CD4-positive, alpha-beta T cell treated with Interleukin-2 at 100 ng/mL for 4 hours (primary cell): ENCODE data around the gene TMA7.

ENCODE experiments used
- DNase-seq: peaks from one replicate; pipeline ENCODE4 v3.0.0-alpha.2; 2020; ENCODE audit warnings: low spot score

Gene TMA7

GRCh38 chr3:48409291-48410201 lies 30.5 kb upstream of the TMA7 start:
- DNase-seq = no peak

- DNase-seq = no peak
Measured at GRCh38 chr3:48410205-48411040, 29.6 kb upstream of the TMA7 start.

- no peak for DNase-seq
Measured at GRCh38 chr3:48411041-48411588, 28.9 kb upstream of the TMA7 start.

GRCh38 chr3:48411606-48412374 lies 28.3 kb upstream of the TMA7 start:
- no peak for DNase-seq

GRCh38 chr3:48412375-48413001 lies 27.6 kb upstream of the TMA7 start:
- DNase-seq = no peak

- no peak for DNase-seq
Measured at GRCh38 chr3:48413086-48413485, 27.0 kb upstream of the TMA7 start.

- no peak for DNase-seq
Measured at GRCh38 chr3:48413611-48414010, 26.4 kb upstream of the TMA7 start.

GRCh38 chr3:48414376-48415250 lies 25.4 kb upstream of the TMA7 start:
- DNase-seq = no peak

- DNase-seq = no peak
Measured at GRCh38 chr3:48415251-48415953, 24.7 kb upstream of the TMA7 start.

GRCh38 chr3:48416091-48416505 lies 24.0 kb upstream of the TMA7 start:
- no peak for DNase-seq

- no peak for DNase-seq
Measured at GRCh38 chr3:48416546-48416945, 23.5 kb upstream of the TMA7 start.

- no peak for DNase-seq
Measured at GRCh38 chr3:48417529-48418108, 22.4 kb upstream of the TMA7 start.

- DNase-seq = no peak
Measured at GRCh38 chr3:48418140-48418539, 21.9 kb upstream of the TMA7 start.

- no peak for DNase-seq
Measured at GRCh38 chr3:48418651-48419050, 21.4 kb upstream of the TMA7 start.

- DNase-seq = no peak
Measured at GRCh38 chr3:48419149-48419548, 20.9 kb upstream of the TMA7 start.

GRCh38 chr3:48419597-48419996 lies 20.5 kb upstream of the TMA7 start:
- DNase-seq = no peak

GRCh38 chr3:48420561-48420960 lies 19.5 kb upstream of the TMA7 start:
- no peak for DNase-seq

- DNase-seq = no peak
Measured at GRCh38 chr3:48422272-48422671, 17.8 kb upstream of the TMA7 start.

GRCh38 chr3:48422681-48423080 lies 17.4 kb upstream of the TMA7 start:
- DNase-seq = no peak
